Keratinocyte (primary cell): ENCODE data around the gene UPF3B. TPM values are rescaled to one million over a fixed set of nuclear protein-coding genes. Genes with fewer than 3 reads are reported as not detected.

Experiments
- DNase-seq: peaks from one replicate; pipeline ENCODE4 v3.0.0-alpha.2; 2011; ENCODE audit warnings: low read depth, missing footprints, low spot score
- FAIRE-seq: peaks from 2 replicates; lab custom pipeline; 2011; peaks lifted over from hg19 to GRCh38; lab: Jason Lieb, UNC
- H2AFZ ChIP-seq: 2 replicates; pipeline ENCODE4 v1.6.0; 2012; ENCODE audit warnings: low read length, control low read depth, inconsistent platforms; ENCODE audit not compliant: control insufficient read depth
- H3K27ac ChIP-seq: 2 replicates; pipeline ENCODE4 v1.5.1; 2011; ENCODE audit warnings: low read length; ENCODE audit not compliant: control insufficient read depth, insufficient read depth
- H3K27me3 ChIP-seq: 3 replicates; pipeline ENCODE4 v1.6.0; 2011; ENCODE audit warnings: low read length; ENCODE audit not compliant: control insufficient read depth, insufficient read depth; ENCODE audit errors: extremely low read depth
- H3K36me3 ChIP-seq, 2 experiments: 2 replicates in 1 of 2; 3 replicates in 1 of 2; pipeline ENCODE4 v1.5.1; 2011; ENCODE audit warnings: low read length in 2 of 2, mild to moderate bottlenecking in 1 of 2; ENCODE audit not compliant: control insufficient read depth in 2 of 2, insufficient read depth in 2 of 2; ENCODE audit errors: extremely low read depth in 1 of 2
- H3K4me1 ChIP-seq: 3 replicates; pipeline ENCODE4 v1.5.1; 2011; ENCODE audit warnings: low read length; ENCODE audit not compliant: control insufficient read depth, insufficient read depth; ENCODE audit errors: extremely low read depth
- H3K4me2 ChIP-seq: 3 replicates; pipeline ENCODE4 v1.6.0; 2011; ENCODE audit warnings: low read depth, low read length; ENCODE audit not compliant: control insufficient read depth, insufficient read depth; ENCODE audit errors: extremely low read depth
- H3K4me3 ChIP-seq, 3 experiments: fragments of 200-600 bp in 1 of 3; sonication (generic) in 1 of 3; 2 replicates in 2 of 3; 3 replicates in 1 of 3; pipeline ENCODE4 v1.5.1; 2011 to 2016; ENCODE audit warnings: low read length in 3 of 3, mild to moderate bottlenecking in 3 of 3, control low read depth in 2 of 3, inconsistent platforms in 1 of 3, low read depth in 1 of 3, mixed read lengths in 1 of 3, mixed run types in 1 of 3, moderate library complexity in 1 of 3; ENCODE audit not compliant: control insufficient read depth in 2 of 3, insufficient read depth in 2 of 3; ENCODE audit errors: extremely low read depth in 1 of 3
- H3K79me2 ChIP-seq: 2 replicates; pipeline ENCODE4 v1.6.0; 2012; ENCODE audit warnings: low read length; ENCODE audit not compliant: control insufficient read depth, insufficient read depth
- H3K9ac ChIP-seq: 3 replicates; pipeline ENCODE4 v1.6.0; 2011; ENCODE audit warnings: low read length; ENCODE audit not compliant: control insufficient read depth, insufficient read depth; ENCODE audit errors: extremely low read depth
- H3K9me1 ChIP-seq: 3 replicates; pipeline ENCODE4 v1.6.0; 2011; ENCODE audit warnings: low read length; ENCODE audit not compliant: control insufficient read depth, insufficient read depth; ENCODE audit errors: extremely low read depth
- H3K9me3 ChIP-seq: 2 replicates; pipeline ENCODE4 v1.5.1; 2012; ENCODE audit warnings: low read depth, low read length; ENCODE audit not compliant: control insufficient read depth
- H4K20me1 ChIP-seq: 3 replicates; pipeline ENCODE4 v1.6.0; 2011; ENCODE audit warnings: low read length; ENCODE audit not compliant: control insufficient read depth, insufficient read depth; ENCODE audit errors: extremely low read depth
- CTCF ChIP-seq, 3 experiments: IDR thresholded peaks in 1 of 3; conservative IDR thresholded peaks in 1 of 3; optimal IDR thresholded peaks in 1 of 3; 2 replicates in 2 of 3; 3 replicates in 1 of 3; pipeline versions ENCODE3 to v1.5.1; 2011; ENCODE audit warnings: low read length in 3 of 3, mild to moderate bottlenecking in 3 of 3, moderate library complexity in 2 of 3, control low read depth in 1 of 3, inconsistent platforms in 1 of 3; ENCODE audit not compliant: insufficient read depth in 2 of 3; ENCODE audit errors: extremely low read depth in 1 of 3
- EZH2 ChIP-seq: IDR thresholded peaks from one replicate; pipeline ENCODE4 v1.6.1; 2012; ENCODE audit warnings: inconsistent platforms, mild to moderate bottlenecking, low read length, moderate library complexity
- dilution Hi-C: fragments of 300-500 bp; cut with MboI; formaldehyde crosslinking; loops from one replicate; pipeline ENCODE4 v1.7.0; 2020; ENCODE audit warnings: low sequenced_read_pairs; ENCODE audit not compliant: extremely low pct_ligation_motif_present
- polyA plus RNA-seq, 5 experiments: library from polyadenylated mRNA; depleted of rRNA in 3 of 5; stranded (reverse) in 3 of 5; stranded (forward) in 1 of 5; unstranded in 1 of 5; fragments of >200 nt; gene quantifications; 1 replicate in 1 of 5; 2 replicates in 3 of 5; 3 replicates in 1 of 5; pipeline versions ENCODE4 v1.2.1 to v1.2.3, GENCODE V29; 2011 to 2012; ENCODE audit warnings: missing spikeins in 2 of 5, low read depth in 1 of 5, low replicate concordance in 1 of 5

UPF3B gene
- polyA plus RNA-seq, 1 donor (not counting 4 experiments of a cell fraction or from before 2014, with no cell fraction given), result 9.5 TPM

- Histone ChIP-seq H3K4me2 (no peak overlapping the region), H3K79me2 (no peaks in the 10 kb centered on the region), H2AFZ (no peak overlapping the region), H3K4me1 (no peaks in the 10 kb centered on the region), H3K9me3 (no peaks in the 10 kb centered on the region), H3K4me3 (no peak overlapping the region), H3K36me3 (no peaks in the 10 kb centered on the region), H3K27me3 (no peaks in the 10 kb centered on the region), H3K9ac (no peak overlapping the region), H3K9me1 (no peaks in the 10 kb centered on the region), H3K27ac (no peak overlapping the region), H4K20me1 (no peaks in the 10 kb centered on the region)
- FAIRE-seq, result no peak
- TF ChIP-seq CTCF (optimal IDR thresholded peaks at IDR 0.05 in 1 of 3, IDR thresholded peaks at IDR 0.05 in 1 of 3, conservative IDR thresholded peaks at IDR 0.05 in 1 of 3; ENCODE audit: extremely low read depth in 1 of 3, insufficient read depth in 2 of 3, low read length in 3 of 3), result no peak
- TF ChIP-seq EZH2, result no peak
- no peak for DNase-seq
- dilution Hi-C loops, result no loop called here
These were observed 33.0 kb upstream of the UPF3B start for GRCh38 chrX:119885554-119886428.

GRCh38 chrX:119880552-119881437, 28.0 kb upstream of the UPF3B start:
- Histone ChIP-seq H3K9me1 (no peaks in the 10 kb centered on the region), H3K27me3 (no peaks in the 10 kb centered on the region), H3K9me3 (no peaks in the 10 kb centered on the region), H3K9ac (no peak overlapping the region), H3K4me1 (no peaks in the 10 kb centered on the region), H3K36me3 (no peaks in the 10 kb centered on the region), H3K79me2 (no peaks in the 10 kb centered on the region), H2AFZ (no peak overlapping the region), H3K4me3 (no peak overlapping the region), H3K4me2 (no peak overlapping the region), H3K27ac (no peak overlapping the region), H4K20me1 (no peaks in the 10 kb centered on the region)
- FAIRE-seq (peak; percentile 49), DNase-seq (no peak)
- TF ChIP-seq EZH2 (no peak), CTCF (optimal IDR thresholded peaks at IDR 0.05 in 1 of 3, IDR thresholded peaks at IDR 0.05 in 1 of 3, conservative IDR thresholded peaks at IDR 0.05 in 1 of 3; ENCODE audit: extremely low read depth in 1 of 3, insufficient read depth in 2 of 3, low read length in 3 of 3) (peak; percentile 69 to 76 (median 70))
- dilution Hi-C loops, result no loop called here
